H9 (cell line): ENCODE data around the gene LEKR1. TPM values are rescaled to one million over a fixed set of nuclear protein-coding genes. Genes with fewer than 3 reads are reported as not detected.

Experiments used
- DNase-seq: peaks from one replicate; pipeline ENCODE4 v3.0.0-alpha.2; 2017
- H2AFZ ChIP-seq: one replicate; pipeline ENCODE4 v1.6.1; 2013; ENCODE audit warnings: mild to moderate bottlenecking, low read length, control low read depth, moderate library complexity
- H2AK5ac ChIP-seq: 2 replicates; pipeline ENCODE4 v1.6.1; 2013; ENCODE audit warnings: low read length, control low read depth, mixed read lengths; ENCODE audit not compliant: insufficient read length
- H2BK120ac ChIP-seq: one replicate; pipeline ENCODE4 v1.6.1; 2013; ENCODE audit warnings: low read depth, mild to moderate bottlenecking, low read length, control low read depth, inconsistent platforms; ENCODE audit not compliant: poor library complexity, severe bottlenecking
- H2BK12ac ChIP-seq: 2 replicates; pipeline ENCODE4 v1.6.1; 2013; ENCODE audit warnings: low read length, control low read depth, mixed read lengths, low read depth; ENCODE audit not compliant: insufficient read length
- H2BK15ac ChIP-seq: 2 replicates; pipeline ENCODE4 v1.6.1; 2013; ENCODE audit warnings: low read depth, low read length, control low read depth
- H2BK20ac ChIP-seq: one replicate; pipeline ENCODE4 v1.6.1; 2013; ENCODE audit warnings: low read depth, mild to moderate bottlenecking, low read length, control low read depth, inconsistent platforms; ENCODE audit not compliant: poor library complexity, severe bottlenecking
- H2BK5ac ChIP-seq: 2 replicates; pipeline ENCODE4 v1.6.1; 2013; ENCODE audit warnings: low read length, control low read depth, mixed read lengths; ENCODE audit not compliant: insufficient read length
- H3K14ac ChIP-seq: 2 replicates; pipeline ENCODE4 v1.6.1; 2013; ENCODE audit warnings: low read length, control low read depth; ENCODE audit not compliant: insufficient read depth
- H3K18ac ChIP-seq: 2 replicates; pipeline ENCODE4 v1.6.1; 2013; ENCODE audit warnings: low read depth, mild to moderate bottlenecking, mixed read lengths, low read length, control low read depth; ENCODE audit not compliant: insufficient read length
- H3K23ac ChIP-seq: 2 replicates; pipeline ENCODE4 v1.6.1; 2013; ENCODE audit warnings: low read length, control low read depth, mixed read lengths, low read depth; ENCODE audit not compliant: insufficient read length
- H3K23me2 ChIP-seq: 2 replicates; pipeline ENCODE4 v1.6.1; 2013; ENCODE audit warnings: low read depth, mild to moderate bottlenecking, mixed read lengths, low read length, control low read depth; ENCODE audit not compliant: insufficient read length, poor library complexity, severe bottlenecking
- H3K27ac ChIP-seq: 2 replicates; pipeline ENCODE4 v1.5.1; 2013; ENCODE audit warnings: low read length, control low read depth, mixed read lengths, low read depth; ENCODE audit not compliant: insufficient read length
- H3K27me3 ChIP-seq: 2 replicates; pipeline ENCODE4 v1.6.1; 2013; ENCODE audit warnings: low read length, control low read depth, inconsistent platforms; ENCODE audit not compliant: insufficient read depth
- H3K4ac ChIP-seq: 2 replicates; pipeline ENCODE4 v1.6.1; 2013; ENCODE audit warnings: low read depth, mild to moderate bottlenecking, control low read depth, inconsistent platforms, low read length, moderate library complexity
- H3K4me1 ChIP-seq: 2 replicates; pipeline ENCODE4 v1.6.1; 2013; ENCODE audit warnings: low read length, control low read depth, inconsistent platforms; ENCODE audit not compliant: insufficient read depth
- H3K4me2 ChIP-seq: 2 replicates; pipeline ENCODE4 v1.6.1; 2013; ENCODE audit warnings: low read length, control low read depth, mixed read lengths; ENCODE audit not compliant: insufficient read length, insufficient read depth
- H3K56ac ChIP-seq: 2 replicates; pipeline ENCODE4 v1.6.1; 2013; ENCODE audit warnings: low read depth, mild to moderate bottlenecking, mixed read lengths, low read length, control low read depth; ENCODE audit not compliant: insufficient read length
- H3K79me1 ChIP-seq: 2 replicates; pipeline ENCODE4 v1.6.1; 2013; ENCODE audit warnings: low read depth, mild to moderate bottlenecking, moderate library complexity, low read length, control low read depth, inconsistent platforms; ENCODE audit not compliant: insufficient read depth, poor library complexity, severe bottlenecking
- H3K79me2 ChIP-seq: 2 replicates; pipeline ENCODE4 v1.6.1; 2013; ENCODE audit warnings: low read length, control low read depth, inconsistent platforms; ENCODE audit not compliant: insufficient read depth
- H3K9ac ChIP-seq: 2 replicates; pipeline ENCODE4 v1.6.1; 2013; ENCODE audit warnings: low read length, control low read depth, mixed read lengths; ENCODE audit not compliant: insufficient read length; ENCODE audit errors: extremely low read depth
- H3K9me3 ChIP-seq: one replicate; pipeline ENCODE4 v1.6.1; 2013; ENCODE audit warnings: low read depth, low read length, inconsistent platforms; ENCODE audit not compliant: control insufficient read depth
- H3T11ph ChIP-seq: one replicate; pipeline ENCODE4 v1.6.1; 2013; ENCODE audit warnings: mild to moderate bottlenecking, low read length, control low read depth, inconsistent platforms
- H4K20me1 ChIP-seq: one replicate; pipeline ENCODE4 v1.6.1; 2013; ENCODE audit not compliant: control insufficient read depth, insufficient read length, insufficient read depth
- H4K5ac ChIP-seq: 2 replicates; pipeline ENCODE4 v1.6.1; 2013; ENCODE audit warnings: low read depth, mild to moderate bottlenecking, mixed read lengths, low read length, control low read depth; ENCODE audit not compliant: insufficient read length
- H4K8ac ChIP-seq: replicated peaks from 2 replicates; pipeline ENCODE4 v1.6.1; 2013; ENCODE audit warnings: low read length, control low read depth, mixed read lengths, low read depth; ENCODE audit not compliant: insufficient read length
- H4K91ac ChIP-seq: 2 replicates; pipeline ENCODE4 v1.6.1; 2013; ENCODE audit warnings: low read depth, mild to moderate bottlenecking, moderate library complexity, mixed read lengths, low read length, control low read depth; ENCODE audit not compliant: insufficient read length
- H3K27ac Mint-ChIP-seq, 3 experiments: 2 replicates in 2 of 3; 3 replicates in 1 of 3; pipeline ENCODE4 v1.8.0; 2020 to 2021; ENCODE audit warnings: mixed read lengths in 3 of 3, mild to moderate bottlenecking in 1 of 3, moderate library complexity in 1 of 3
- H3K27me3 Mint-ChIP-seq: 2 replicates; pipeline ENCODE4 v1.8.0; 2021; ENCODE audit warnings: low read depth, mild to moderate bottlenecking, moderate library complexity, mixed read lengths
- H3K36me3 Mint-ChIP-seq, 3 experiments: 2 replicates in 2 of 3; 3 replicates in 1 of 3; pipeline ENCODE4 v1.8.0; 2020 to 2021; ENCODE audit warnings: low read depth in 3 of 3, mixed read lengths in 3 of 3; ENCODE audit not compliant: insufficient read depth in 1 of 3
- H3K4me1 Mint-ChIP-seq, 2 experiments: 2 replicates each; pipeline ENCODE4 v1.8.0; 2020; ENCODE audit warnings: mixed read lengths in 2 of 2
- H3K4me3 Mint-ChIP-seq, 2 experiments: 2 replicates in 1 of 2; 3 replicates in 1 of 2; pipeline ENCODE4 v1.8.0; 2020 to 2021; ENCODE audit warnings: mild to moderate bottlenecking in 2 of 2, mixed read lengths in 2 of 2, moderate library complexity in 1 of 2
- H3K9me3 Mint-ChIP-seq, 2 experiments: 2 replicates in 1 of 2; 3 replicates in 1 of 2; pipeline ENCODE4 v1.8.0; 2020; ENCODE audit warnings: mild to moderate bottlenecking in 2 of 2, mixed read lengths in 2 of 2, moderate library complexity in 1 of 2
- WGBS: extraction: QIAGEN DNeasy Blood & Tissue Kit; methylation state at CpG from one replicate; pipeline ENCODE4 v1.1.7; 2013; ENCODE audit warnings: missing lambda C conversion rate, low lambda C conversion rate, mixed read lengths; ENCODE audit not compliant: insufficient read length; ENCODE audit errors: extremely low coverage; 5-methylcytosine and 5-hydroxymethylcytosine counted together
- total RNA-seq: library from RNA; stranded (reverse); gene quantifications from 2 replicates; pipeline ENCODE4 v1.2.1, GENCODE V29; 2021
- TF ChIP-seq, protein P1 (sequence below): fragments of 200-600 bp; sonication (generic); conservative IDR thresholded peaks from 3 replicates; pipeline ENCODE4 v1.8.0; 2021; ENCODE audit warnings: antibody characterized with exemption, mild to moderate bottlenecking

The LEKR1 gene
- total RNA-seq, 1 experiment from 2014 or later: not detected

DNA sequence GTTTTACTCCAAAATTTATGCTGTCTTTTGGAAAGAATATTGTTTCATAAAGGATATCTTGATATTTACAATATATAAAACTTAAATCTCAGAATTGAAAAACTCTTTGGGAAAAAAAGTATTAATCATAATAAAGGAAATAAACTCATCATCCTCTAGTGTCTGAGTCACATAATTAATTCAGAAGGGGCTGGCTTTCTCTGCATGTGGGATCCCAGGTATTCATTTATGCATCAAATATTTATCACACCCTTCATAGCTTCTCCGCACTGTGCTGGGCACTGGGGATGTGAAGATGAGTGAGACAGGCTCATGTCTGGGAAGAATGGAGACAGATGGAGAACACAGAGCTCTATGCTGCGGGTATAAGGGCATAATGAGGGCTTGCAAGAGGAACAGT, 268.1 kb downstream of the LEKR1 start:
- WGBS: no CpG with 5 or more reads among the region's 2 CpGs
- Histone ChIP-seq H4K91ac (no peak overlapping the region), H3T11ph (no peak overlapping the region), H3K4me2 (no peak overlapping the region), H2BK15ac (no peak overlapping the region), H3K18ac (no peak overlapping the region), H3K79me1 (no peaks in the 10 kb centered on the region), H3K23ac (no peak overlapping the region), H2BK12ac (no peak overlapping the region), H3K23me2 (no peaks in the 10 kb centered on the region), H4K5ac (no peak overlapping the region), H3K56ac (no peak overlapping the region), H3K9me3 (no peaks in the 10 kb centered on the region), H4K20me1 (no peaks in the 10 kb centered on the region), H3K14ac (no peak overlapping the region), H3K9ac (no peak overlapping the region), H3K27ac (no peak overlapping the region), H2AFZ (no peak overlapping the region), H2BK5ac (no peak overlapping the region), H3K4me1 (peaks cover 2% of the 10 kb centered on the region; the same call in 1 of the 2 replicates), H2AK5ac (no peak overlapping the region), H3K79me2 (no peaks in the 10 kb centered on the region), H3K27me3 (no peaks in the 10 kb centered on the region), H2BK20ac (no peak overlapping the region), H3K4ac (no peak overlapping the region), H4K8ac (no peak overlapping the region), H2BK120ac (no peak overlapping the region)
- Mint-ChIP-seq H3K4me3 (no peak overlapping the region), H3K27me3 (peaks cover 22% of the 10 kb centered on the region), H3K27ac (no peak overlapping the region), H3K9me3 (no peaks in the 10 kb centered on the region), H3K36me3 (no peaks in the 10 kb centered on the region), H3K4me1 (peaks cover 33 to 34% of the 10 kb centered on the region in 2 experiments)
- DNase-seq: no peak
- TF ChIP-seq, protein P1, sequence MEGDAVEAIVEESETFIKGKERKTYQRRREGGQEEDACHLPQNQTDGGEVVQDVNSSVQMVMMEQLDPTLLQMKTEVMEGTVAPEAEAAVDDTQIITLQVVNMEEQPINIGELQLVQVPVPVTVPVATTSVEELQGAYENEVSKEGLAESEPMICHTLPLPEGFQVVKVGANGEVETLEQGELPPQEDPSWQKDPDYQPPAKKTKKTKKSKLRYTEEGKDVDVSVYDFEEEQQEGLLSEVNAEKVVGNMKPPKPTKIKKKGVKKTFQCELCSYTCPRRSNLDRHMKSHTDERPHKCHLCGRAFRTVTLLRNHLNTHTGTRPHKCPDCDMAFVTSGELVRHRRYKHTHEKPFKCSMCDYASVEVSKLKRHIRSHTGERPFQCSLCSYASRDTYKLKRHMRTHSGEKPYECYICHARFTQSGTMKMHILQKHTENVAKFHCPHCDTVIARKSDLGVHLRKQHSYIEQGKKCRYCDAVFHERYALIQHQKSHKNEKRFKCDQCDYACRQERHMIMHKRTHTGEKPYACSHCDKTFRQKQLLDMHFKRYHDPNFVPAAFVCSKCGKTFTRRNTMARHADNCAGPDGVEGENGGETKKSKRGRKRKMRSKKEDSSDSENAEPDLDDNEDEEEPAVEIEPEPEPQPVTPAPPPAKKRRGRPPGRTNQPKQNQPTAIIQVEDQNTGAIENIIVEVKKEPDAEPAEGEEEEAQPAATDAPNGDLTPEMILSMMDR: no peak
